WTC11 (cell line): ENCODE results near the gene MRPL37. TPM values are rescaled to one million over a fixed set of nuclear protein-coding genes. Genes with fewer than 3 reads are reported as not detected.
A peak's percentile ranks its signal among the peaks of the same experiment; 100 is the strongest.

Experiments used
- ATAC-seq: fragments of 200-7000 bp; cut with Tn5 transposase; 2 replicates; pipeline ENCODE4 v1.10.0; 2021; ENCODE audit warnings: mild to moderate bottlenecking, moderate library complexity
- CTCF ChIA-PET: fragments of 300-600 bp; sonication (Branson Sonifier 250); formaldehyde crosslinking; loops from one replicate; lab custom pipeline; 2021; ENCODE audit warnings: antibody characterized with exemption; lab: Charles Lee
- POLR2A ChIA-PET: fragments of 350-600 bp; sonication (Branson Sonifier 250); formaldehyde crosslinking; loops from one replicate; lab custom pipeline; 2021; ENCODE audit warnings: antibody characterized with exemption; lab: Charles Lee
- DNase-seq: peaks from one replicate; pipeline ENCODE4 v3.0.0; 2021; ENCODE audit warnings: low spot score
- H3K27ac Mint-ChIP-seq: 2 replicates; pipeline ENCODE4 v1.8.0; 2021; ENCODE audit warnings: mixed read lengths
- H3K27me3 Mint-ChIP-seq: 2 replicates; pipeline ENCODE4 v1.8.0; 2021; ENCODE audit warnings: low read depth, mild to moderate bottlenecking, moderate library complexity, mixed read lengths
- H3K36me3 Mint-ChIP-seq: 2 replicates; pipeline ENCODE4 v1.8.0; 2021; ENCODE audit warnings: mixed read lengths
- H3K4me1 Mint-ChIP-seq: 2 replicates; pipeline ENCODE4 v1.8.0; 2022; ENCODE audit warnings: mixed read lengths
- H3K4me3 Mint-ChIP-seq: 2 replicates; pipeline ENCODE4 v1.8.0; 2021; ENCODE audit warnings: mild to moderate bottlenecking, moderate library complexity, mixed read lengths
- H3K9me3 Mint-ChIP-seq: 2 replicates; pipeline ENCODE4 v1.8.0; 2021; ENCODE audit warnings: mixed read lengths
- CREM ChIP-seq: sonication (generic); formaldehyde crosslinking; IDR thresholded peaks from 2 replicates; pipeline ENCODE4 v1.8.1; 2022; ENCODE audit warnings: mild to moderate bottlenecking, missing genetic modification reagents, moderate library complexity
- FOXK1 ChIP-seq: sonication (generic); formaldehyde crosslinking; IDR thresholded peaks from 2 replicates; pipeline ENCODE4 v1.8.0; 2022; ENCODE audit warnings: mild to moderate bottlenecking, moderate library complexity, missing genetic modification reagents
- FOXP1 ChIP-seq: sonication (generic); formaldehyde crosslinking; IDR thresholded peaks from 2 replicates; pipeline ENCODE4 v1.8.0; 2022; ENCODE audit warnings: missing genetic modification reagents, mild to moderate bottlenecking, moderate library complexity, borderline replicate concordance
- GTF2I ChIP-seq: fragments of 250-450 bp; sonication (Bioruptor Pico); conservative IDR thresholded peaks from 2 replicates; pipeline ENCODE4 v1.4.0; 2021; ENCODE audit warnings: mild to moderate bottlenecking
- NFYB ChIP-seq: sonication (generic); formaldehyde crosslinking; conservative IDR thresholded peaks from 2 replicates; pipeline ENCODE4 v1.8.0; 2022; ENCODE audit warnings: low read depth, missing genetic modification reagents
- OVOL2 ChIP-seq: fragments of 250-450 bp; sonication (Bioruptor Pico); IDR thresholded peaks from 2 replicates; pipeline ENCODE4 v1.9.0; 2021; ENCODE audit warnings: mild to moderate bottlenecking, borderline replicate concordance
- TCF7 ChIP-seq: sonication (generic); formaldehyde crosslinking; IDR thresholded peaks from 2 replicates; pipeline ENCODE4 v1.8.0; 2022; ENCODE audit warnings: mild to moderate bottlenecking, low read depth, missing genetic modification reagents, moderate library complexity
- TEAD4 ChIP-seq: sonication (generic); formaldehyde crosslinking; IDR thresholded peaks from 2 replicates; pipeline ENCODE4 v1.8.0; 2022; ENCODE audit warnings: mild to moderate bottlenecking, missing genetic modification reagents
- ZBTB21 ChIP-seq: sonication (generic); formaldehyde crosslinking; IDR thresholded peaks from 2 replicates; pipeline ENCODE4 v1.8.1; 2023; ENCODE audit warnings: mild to moderate bottlenecking, missing genetic modification reagents, borderline replicate concordance
- ZNF423 ChIP-seq: fragments of 250-450 bp; sonication (Bioruptor Pico); IDR thresholded peaks from 2 replicates; pipeline ENCODE4 v2.1.2; 2022; ENCODE audit warnings: mild to moderate bottlenecking, moderate library complexity
- total RNA-seq: library from RNA; stranded (reverse); gene quantifications from 3 replicates; pipeline ENCODE4 v1.2.3, GENCODE V29; 2021
- TF ChIP-seq, protein P1 (sequence below): fragments of 250-450 bp; sonication (Bioruptor Pico); IDR thresholded peaks from 2 replicates; pipeline ENCODE4 v1.9.0; 2021; ENCODE audit warnings: mild to moderate bottlenecking, borderline replicate concordance
- TF ChIP-seq, protein P2 (sequence below): sonication (generic); formaldehyde crosslinking; IDR thresholded peaks from 2 replicates; pipeline ENCODE4 v1.8.1; 2022; ENCODE audit warnings: mild to moderate bottlenecking, missing genetic modification reagents, moderate library complexity, borderline replicate concordance
- TF ChIP-seq, protein P3 (sequence below): sonication (generic); formaldehyde crosslinking; IDR thresholded peaks from 2 replicates; pipeline ENCODE4 v1.8.0; 2023; ENCODE audit warnings: missing genetic modification reagents, mild to moderate bottlenecking, borderline replicate concordance
- TF ChIP-seq, protein P4 (sequence below): sonication (generic); formaldehyde crosslinking; IDR thresholded peaks from 2 replicates; pipeline ENCODE4 v1.8.1; 2022; ENCODE audit warnings: mild to moderate bottlenecking, moderate library complexity, missing genetic modification reagents
- TF ChIP-seq, protein P5 (sequence below): fragments of 250-450 bp; sonication (Bioruptor Pico); conservative IDR thresholded peaks from 2 replicates; pipeline ENCODE4 v1.9.0; 2021; ENCODE audit warnings: mild to moderate bottlenecking

The MRPL37 gene
- total RNA-seq, 1 experiment from 2014 or later: 143 TPM

DNA sequence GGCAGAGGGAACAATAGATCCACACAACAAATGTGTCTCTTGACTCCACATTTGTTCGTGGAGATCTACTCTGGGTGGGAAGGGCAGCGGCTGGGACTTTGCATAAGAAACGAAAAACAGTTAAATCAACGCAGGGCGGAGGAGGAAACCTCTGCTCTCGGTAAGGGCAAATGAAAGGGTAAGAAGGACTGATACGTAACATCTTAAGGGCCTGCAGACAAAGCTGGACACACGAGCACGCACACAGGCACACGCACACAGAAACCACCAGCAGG is 57.3 kb downstream of the MRPL37 start:
- H3K27ac Mint-ChIP-seq: peak overlapping the region; percentile 89
- ChIA-PET POLR2A (interaction anchor here (0.6 to 0.7 kb wide), 3 partner anchors 15 to 135 kb away, joined by 3 to 5 read pairs (median 4); no protein-coding TSS in a partner anchor), CTCF (interaction anchor here (1.2 kb wide), 1 partner anchor 12 kb away, joined by 4 read pairs; no protein-coding TSS in a partner anchor)
- no peak overlapping the region for H3K4me3 Mint-ChIP-seq
- ATAC-seq (no peak), DNase-seq (no peak)
- peaks cover 41% of the 10 kb centered on the region for H3K4me1 Mint-ChIP-seq
- H3K27me3 Mint-ChIP-seq: no peaks in the 10 kb centered on the region
- no peaks in the 10 kb centered on the region for H3K9me3 Mint-ChIP-seq
- H3K36me3 Mint-ChIP-seq: no peaks in the 10 kb centered on the region
- TF ChIP-seq CREM (CRISPR knock-in tag): no peak

DNA sequence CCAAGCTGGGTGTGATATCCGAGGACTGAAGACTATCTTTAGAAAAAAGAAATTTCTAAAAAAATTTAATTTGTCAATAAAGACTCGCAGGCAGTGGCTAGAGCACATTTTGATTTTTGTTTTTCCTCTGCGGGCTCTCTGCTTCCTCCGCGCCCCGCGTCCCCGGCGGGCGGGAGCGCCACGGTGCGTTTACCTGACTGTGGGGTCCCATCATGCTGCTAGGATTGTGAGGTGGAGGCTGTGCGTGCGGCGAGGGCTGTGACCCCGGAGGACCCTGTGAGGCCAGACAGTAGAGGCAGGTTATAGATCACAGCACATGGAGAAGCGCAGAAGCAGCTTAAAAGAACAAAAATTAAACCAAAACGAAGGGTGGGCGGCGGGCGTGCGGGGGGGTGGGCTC is 57.9 kb downstream of the MRPL37 start:
- Mint-ChIP-seq H3K36me3 (no peaks in the 10 kb centered on the region), H3K9me3 (no peaks in the 10 kb centered on the region), H3K4me3 (no peak overlapping the region), H3K4me1 (peaks cover 41% of the 10 kb centered on the region), H3K27me3 (no peaks in the 10 kb centered on the region), H3K27ac (peak overlapping the region; percentile 80)
- DNase-seq: no peak
- ChIA-PET POLR2A (interaction anchor here (0.6 to 0.7 kb wide), 3 partner anchors 14 to 134 kb away, joined by 3 to 5 read pairs (median 4); no protein-coding TSS in a partner anchor), CTCF (interaction anchor here (0.6 to 1.2 kb wide), 2 partner anchors 11 to 57 kb away, joined by 4 read pairs; no protein-coding TSS in a partner anchor)
- ATAC-seq: no peak
- TF ChIP-seq, protein P1, sequence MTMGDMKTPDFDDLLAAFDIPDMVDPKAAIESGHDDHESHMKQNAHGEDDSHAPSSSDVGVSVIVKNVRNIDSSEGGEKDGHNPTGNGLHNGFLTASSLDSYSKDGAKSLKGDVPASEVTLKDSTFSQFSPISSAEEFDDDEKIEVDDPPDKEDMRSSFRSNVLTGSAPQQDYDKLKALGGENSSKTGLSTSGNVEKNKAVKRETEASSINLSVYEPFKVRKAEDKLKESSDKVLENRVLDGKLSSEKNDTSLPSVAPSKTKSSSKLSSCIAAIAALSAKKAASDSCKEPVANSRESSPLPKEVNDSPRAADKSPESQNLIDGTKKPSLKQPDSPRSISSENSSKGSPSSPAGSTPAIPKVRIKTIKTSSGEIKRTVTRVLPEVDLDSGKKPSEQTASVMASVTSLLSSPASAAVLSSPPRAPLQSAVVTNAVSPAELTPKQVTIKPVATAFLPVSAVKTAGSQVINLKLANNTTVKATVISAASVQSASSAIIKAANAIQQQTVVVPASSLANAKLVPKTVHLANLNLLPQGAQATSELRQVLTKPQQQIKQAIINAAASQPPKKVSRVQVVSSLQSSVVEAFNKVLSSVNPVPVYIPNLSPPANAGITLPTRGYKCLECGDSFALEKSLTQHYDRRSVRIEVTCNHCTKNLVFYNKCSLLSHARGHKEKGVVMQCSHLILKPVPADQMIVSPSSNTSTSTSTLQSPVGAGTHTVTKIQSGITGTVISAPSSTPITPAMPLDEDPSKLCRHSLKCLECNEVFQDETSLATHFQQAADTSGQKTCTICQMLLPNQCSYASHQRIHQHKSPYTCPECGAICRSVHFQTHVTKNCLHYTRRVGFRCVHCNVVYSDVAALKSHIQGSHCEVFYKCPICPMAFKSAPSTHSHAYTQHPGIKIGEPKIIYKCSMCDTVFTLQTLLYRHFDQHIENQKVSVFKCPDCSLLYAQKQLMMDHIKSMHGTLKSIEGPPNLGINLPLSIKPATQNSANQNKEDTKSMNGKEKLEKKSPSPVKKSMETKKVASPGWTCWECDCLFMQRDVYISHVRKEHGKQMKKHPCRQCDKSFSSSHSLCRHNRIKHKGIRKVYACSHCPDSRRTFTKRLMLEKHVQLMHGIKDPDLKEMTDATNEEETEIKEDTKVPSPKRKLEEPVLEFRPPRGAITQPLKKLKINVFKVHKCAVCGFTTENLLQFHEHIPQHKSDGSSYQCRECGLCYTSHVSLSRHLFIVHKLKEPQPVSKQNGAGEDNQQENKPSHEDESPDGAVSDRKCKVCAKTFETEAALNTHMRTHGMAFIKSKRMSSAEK (CRISPR knock-in tag): no peak
- TF ChIP-seq TCF7 (CRISPR knock-in tag): no peak
- no peak for TF ChIP-seq TEAD4 (CRISPR knock-in tag)

DNA sequence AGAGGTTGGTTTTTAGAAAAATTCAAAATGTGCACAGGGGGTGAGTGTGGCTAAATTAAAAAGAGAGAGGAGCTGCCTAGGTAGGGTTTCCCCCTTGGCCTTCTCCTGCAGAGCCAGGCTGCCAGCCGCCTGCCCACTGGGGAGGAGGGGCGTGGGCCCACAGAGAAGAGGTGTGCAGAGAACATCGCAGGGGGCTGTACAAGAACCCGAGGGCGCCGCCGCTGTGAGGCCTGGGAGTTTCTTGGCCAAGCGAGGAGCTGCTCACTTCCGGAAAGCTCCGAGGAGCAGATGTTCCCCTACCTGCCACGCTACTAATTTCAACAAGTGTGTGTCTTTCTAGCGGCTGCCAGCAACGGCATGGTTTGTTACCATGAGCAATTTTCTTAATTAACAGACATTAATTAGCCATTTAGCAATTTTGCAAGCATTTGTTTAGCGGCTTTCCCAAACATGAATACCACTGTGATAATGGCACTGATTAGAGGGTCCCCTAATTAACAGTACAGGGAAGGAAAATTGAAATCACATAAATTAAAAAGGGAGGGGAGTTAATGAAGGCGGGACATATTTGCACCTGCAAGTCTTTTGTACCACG is 59.7 kb downstream of the MRPL37 start:
- Mint-ChIP-seq H3K36me3 (no peaks in the 10 kb centered on the region), H3K4me3 (no peak overlapping the region), H3K27ac (peak overlapping the region; percentile 49; the same call in 1 of the 2 replicates), H3K4me1 (peaks cover 54% of the 10 kb centered on the region), H3K27me3 (no peaks in the 10 kb centered on the region), H3K9me3 (no peaks in the 10 kb centered on the region)
- DNase-seq: no peak
- POLR2A ChIA-PET: no interaction called here
- CTCF ChIA-PET: interaction anchor here (0.8 kb wide), 1 partner anchor 13 kb away, joined by 3 read pairs; no protein-coding TSS in a partner anchor
- ATAC-seq: no peak
- no peak for TF ChIP-seq TEAD4 (CRISPR knock-in tag)
- TF ChIP-seq NFYB (CRISPR knock-in tag): no peak
- TF ChIP-seq FOXK1 (CRISPR knock-in tag): no peak
- TF ChIP-seq, protein P2, sequence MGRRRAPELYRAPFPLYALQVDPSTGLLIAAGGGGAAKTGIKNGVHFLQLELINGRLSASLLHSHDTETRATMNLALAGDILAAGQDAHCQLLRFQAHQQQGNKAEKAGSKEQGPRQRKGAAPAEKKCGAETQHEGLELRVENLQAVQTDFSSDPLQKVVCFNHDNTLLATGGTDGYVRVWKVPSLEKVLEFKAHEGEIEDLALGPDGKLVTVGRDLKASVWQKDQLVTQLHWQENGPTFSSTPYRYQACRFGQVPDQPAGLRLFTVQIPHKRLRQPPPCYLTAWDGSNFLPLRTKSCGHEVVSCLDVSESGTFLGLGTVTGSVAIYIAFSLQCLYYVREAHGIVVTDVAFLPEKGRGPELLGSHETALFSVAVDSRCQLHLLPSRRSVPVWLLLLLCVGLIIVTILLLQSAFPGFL (CRISPR knock-in tag): no peak
- TF ChIP-seq OVOL2 (CRISPR knock-in tag): no peak
- TF ChIP-seq, protein P3, sequence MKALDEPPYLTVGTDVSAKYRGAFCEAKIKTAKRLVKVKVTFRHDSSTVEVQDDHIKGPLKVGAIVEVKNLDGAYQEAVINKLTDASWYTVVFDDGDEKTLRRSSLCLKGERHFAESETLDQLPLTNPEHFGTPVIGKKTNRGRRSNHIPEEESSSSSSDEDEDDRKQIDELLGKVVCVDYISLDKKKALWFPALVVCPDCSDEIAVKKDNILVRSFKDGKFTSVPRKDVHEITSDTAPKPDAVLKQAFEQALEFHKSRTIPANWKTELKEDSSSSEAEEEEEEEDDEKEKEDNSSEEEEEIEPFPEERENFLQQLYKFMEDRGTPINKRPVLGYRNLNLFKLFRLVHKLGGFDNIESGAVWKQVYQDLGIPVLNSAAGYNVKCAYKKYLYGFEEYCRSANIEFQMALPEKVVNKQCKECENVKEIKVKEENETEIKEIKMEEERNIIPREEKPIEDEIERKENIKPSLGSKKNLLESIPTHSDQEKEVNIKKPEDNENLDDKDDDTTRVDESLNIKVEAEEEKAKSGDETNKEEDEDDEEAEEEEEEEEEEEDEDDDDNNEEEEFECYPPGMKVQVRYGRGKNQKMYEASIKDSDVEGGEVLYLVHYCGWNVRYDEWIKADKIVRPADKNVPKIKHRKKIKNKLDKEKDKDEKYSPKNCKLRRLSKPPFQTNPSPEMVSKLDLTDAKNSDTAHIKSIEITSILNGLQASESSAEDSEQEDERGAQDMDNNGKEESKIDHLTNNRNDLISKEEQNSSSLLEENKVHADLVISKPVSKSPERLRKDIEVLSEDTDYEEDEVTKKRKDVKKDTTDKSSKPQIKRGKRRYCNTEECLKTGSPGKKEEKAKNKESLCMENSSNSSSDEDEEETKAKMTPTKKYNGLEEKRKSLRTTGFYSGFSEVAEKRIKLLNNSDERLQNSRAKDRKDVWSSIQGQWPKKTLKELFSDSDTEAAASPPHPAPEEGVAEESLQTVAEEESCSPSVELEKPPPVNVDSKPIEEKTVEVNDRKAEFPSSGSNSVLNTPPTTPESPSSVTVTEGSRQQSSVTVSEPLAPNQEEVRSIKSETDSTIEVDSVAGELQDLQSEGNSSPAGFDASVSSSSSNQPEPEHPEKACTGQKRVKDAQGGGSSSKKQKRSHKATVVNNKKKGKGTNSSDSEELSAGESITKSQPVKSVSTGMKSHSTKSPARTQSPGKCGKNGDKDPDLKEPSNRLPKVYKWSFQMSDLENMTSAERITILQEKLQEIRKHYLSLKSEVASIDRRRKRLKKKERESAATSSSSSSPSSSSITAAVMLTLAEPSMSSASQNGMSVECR (CRISPR knock-in tag): no peak
- TF ChIP-seq ZNF423 (CRISPR knock-in tag): no peak
- no peak for TF ChIP-seq FOXP1 (CRISPR knock-in tag)
- TF ChIP-seq, protein P4, sequence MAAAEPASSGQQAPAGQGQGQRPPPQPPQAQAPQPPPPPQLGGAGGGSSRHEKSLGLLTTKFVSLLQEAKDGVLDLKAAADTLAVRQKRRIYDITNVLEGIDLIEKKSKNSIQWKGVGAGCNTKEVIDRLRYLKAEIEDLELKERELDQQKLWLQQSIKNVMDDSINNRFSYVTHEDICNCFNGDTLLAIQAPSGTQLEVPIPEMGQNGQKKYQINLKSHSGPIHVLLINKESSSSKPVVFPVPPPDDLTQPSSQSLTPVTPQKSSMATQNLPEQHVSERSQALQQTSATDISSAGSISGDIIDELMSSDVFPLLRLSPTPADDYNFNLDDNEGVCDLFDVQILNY (CRISPR knock-in tag): no peak
- no peak for TF ChIP-seq GTF2I (CRISPR knock-in tag)
- TF ChIP-seq, protein P5, sequence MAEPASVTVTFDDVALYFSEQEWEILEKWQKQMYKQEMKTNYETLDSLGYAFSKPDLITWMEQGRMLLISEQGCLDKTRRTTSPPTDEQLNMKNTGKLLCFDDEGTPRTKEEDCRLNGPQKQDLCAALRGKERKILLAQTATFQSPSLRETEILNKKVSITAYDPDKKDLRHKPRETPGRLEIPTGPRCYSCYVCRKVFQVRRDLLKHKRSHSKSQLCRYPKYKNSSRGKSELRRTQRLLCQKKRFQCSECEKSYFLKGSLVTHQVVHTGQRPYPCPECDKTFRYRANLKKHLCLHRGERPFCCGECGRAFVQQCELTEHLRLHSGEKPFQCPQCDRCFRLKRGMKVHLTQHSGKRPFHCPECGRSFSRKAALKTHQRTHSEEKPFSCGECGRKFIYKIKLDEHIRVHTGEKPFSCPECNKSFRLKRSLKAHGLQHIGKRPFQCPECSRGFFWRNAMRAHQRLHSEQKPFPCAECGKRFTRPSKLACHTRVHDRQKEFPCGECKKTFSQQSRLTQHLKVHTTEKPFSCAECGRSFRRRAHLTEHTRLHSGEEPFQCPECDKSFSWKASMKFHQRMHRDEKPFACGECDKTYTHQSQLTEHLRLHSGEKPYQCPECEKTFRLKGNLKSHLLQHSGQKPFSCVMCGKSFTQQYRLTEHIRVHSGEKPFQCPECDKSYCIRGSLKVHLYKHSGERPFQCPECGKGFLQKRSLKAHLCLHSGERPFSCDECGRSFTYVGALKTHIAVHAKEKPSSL (CRISPR knock-in tag): no peak
- TF ChIP-seq ZBTB21 (CRISPR knock-in tag): no peak
